SKM-1 treated with dmso at 0.1 percent for 144 hours (cell line): ENCODE data around the gene MTSS2.

Experiments used
- DNase-seq: peaks from one replicate; lab custom pipeline; 2025; ENCODE audit not compliant: unreplicated experiment; lab: John Stamatoyannopoulos, UW

Gene MTSS2

DNA sequence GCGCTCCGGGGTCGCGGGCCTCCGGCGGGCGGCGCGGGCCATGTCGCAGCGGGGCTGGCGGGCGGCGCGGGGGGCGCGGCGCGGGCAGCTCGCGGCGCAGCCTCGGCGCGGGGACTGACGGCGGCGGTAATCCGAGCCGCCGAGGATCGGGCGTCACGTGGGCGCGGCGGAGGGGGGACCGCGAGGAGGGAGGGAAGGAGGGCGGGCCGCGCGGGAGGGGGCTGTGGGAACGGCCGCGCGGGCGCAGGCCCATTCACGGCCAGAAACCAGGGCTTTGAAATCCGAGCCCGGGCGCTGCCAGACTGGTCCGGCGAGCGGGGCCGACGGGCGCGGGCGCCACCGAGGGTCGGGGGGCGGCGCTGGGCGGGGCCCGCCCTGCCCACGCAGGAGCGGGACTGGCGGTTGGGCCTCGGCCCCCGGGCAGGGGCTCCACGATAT, at the start of gene MTSS2:
TSS of gene MTSS2 (minus strand) at position 116 of the 438 bp plus-strand sequence. CDS start 262 bp downstream, outside the sequence.
- DNase-seq = no peak

DNA sequence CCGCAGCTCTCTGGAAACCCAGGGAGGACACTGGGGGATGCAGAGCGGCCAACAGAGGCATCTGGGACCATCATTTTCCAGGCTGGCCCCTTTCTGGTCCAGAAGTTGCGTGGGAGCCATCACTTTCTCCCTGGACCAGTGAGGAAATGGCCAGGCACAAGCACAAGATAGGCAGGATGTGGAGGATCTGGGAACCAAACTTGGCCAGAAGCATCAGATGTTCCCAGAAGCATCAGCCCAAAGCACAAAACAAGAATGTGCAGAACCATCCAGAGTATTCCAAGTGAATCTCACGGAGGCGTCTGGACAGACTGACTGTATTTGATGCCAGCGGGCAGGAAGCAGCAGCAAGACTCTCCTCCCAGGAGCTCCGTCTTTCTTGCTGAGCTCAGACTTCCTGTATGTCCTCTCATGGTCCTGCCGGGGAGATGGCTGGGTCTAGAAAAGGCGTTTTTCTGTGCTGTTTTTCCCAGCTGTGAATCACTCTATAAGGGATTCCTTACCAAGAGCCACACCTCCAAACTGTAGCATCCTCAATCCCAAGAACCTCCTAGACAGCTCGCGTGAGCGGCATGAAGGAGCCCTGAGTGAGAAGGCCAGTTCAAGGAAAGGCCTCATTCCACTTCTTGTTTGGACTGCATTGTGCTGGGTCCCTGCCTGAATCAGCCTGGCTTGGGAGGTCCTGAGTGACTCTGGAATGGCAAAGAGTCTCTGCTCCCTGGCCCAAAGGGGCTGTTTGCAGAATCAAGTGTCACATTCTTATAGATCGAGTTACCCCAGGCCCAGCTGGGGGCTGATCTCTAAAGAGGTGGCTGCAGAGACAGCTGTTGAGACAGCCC, 49.5 kb upstream of the MTSS2 start:
- DNase-seq = no peak

DNA sequence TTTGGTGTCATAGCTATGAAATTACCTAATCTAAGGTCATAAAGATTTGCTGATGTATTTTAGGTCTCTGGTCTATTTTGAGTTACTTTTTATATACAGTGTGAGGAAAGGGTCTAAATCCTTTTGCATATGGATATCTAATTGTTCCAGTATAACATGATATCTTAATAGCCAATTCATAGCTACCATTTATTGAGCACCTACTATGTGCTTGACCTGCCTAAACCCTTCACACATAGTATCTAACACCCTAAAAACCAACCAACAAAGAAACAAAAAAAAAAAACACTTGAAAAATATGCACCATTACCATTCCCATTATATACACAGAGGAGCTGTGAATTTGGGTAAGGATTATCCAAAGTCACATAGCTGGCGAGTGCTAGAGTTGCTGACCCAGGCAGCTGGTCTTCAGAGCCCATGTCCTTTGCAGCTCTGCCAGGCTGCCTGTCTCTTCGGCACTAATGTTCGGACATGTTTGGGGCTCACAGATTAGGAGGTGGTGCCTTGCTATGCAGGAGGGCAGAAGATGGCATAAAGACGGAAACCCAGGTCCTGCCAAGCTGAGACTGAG, 48.8 kb upstream of the MTSS2 start:
- no peak for DNase-seq

GRCh38 chr16:70730944-70731343, 45.1 kb upstream of the MTSS2 start:
- no peak for DNase-seq

DNA sequence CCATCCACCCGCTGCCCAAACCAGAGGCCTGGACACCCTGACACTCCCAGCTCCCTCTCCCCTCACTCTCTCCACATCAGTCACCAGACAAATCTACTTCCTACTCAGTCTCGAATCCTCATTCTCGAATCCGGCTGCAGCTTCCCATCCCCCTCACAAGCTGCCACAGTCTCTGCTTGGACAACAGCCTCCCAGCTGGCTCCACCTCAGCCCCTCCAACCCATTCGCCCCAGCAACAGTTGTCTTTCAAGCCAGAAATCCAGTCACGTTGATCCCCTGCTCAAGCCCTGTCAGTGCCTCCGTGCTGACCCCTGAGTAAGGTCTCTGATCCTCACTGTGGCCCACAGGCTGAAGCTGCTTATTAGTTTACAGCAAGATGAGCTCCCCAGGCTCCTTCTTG, 44.2 kb upstream of the MTSS2 start:
- no peak for DNase-seq

DNA sequence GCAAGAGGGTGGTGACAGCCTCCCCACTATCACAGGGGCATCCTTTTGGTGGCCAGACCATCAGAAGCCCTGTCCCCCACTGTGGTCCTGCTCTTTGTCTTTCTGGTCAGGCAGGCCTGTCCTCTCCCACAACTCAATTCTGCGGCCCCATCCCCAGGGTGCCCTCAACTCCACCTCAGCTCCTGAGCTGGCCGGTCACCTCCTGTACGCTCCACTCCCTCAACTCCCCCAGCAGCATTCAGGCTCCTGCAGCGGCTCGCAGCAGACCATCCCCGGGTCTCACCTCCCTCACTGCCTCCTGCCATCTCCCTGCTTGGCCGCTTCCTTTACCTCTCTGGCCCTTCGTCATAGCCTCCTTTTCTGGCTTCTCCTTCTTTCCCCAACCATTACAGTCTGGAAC, 43.4 kb upstream of the MTSS2 start:
- DNase-seq = no peak

DNA sequence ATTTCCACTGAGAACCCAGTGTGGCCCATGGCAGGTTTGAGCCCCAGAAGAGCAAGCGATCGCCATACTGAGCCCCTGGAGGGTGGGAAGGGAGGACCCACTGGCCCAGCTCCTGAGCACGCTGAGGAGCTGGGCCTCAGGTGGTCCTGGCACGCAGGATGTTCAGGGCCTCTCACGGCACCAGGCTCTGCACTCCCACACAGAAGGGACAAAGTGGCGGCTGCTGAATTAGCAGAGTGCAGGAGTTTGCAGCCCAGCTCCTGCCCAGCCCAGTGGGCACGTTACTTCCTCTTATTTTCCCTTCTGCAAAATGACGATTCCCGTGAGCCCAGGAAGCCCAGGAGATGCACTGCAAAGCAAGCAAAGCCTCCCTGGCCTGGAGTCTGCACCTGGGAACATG, 42.3 kb upstream of the MTSS2 start:
- DNase-seq = peak; percentile 4

- no peak for DNase-seq
Observed at GRCh38 chr16:70726892-70727361, 41.1 kb upstream of the MTSS2 start.

GRCh38 chr16:70725912-70726828, 40.3 kb upstream of the MTSS2 start:
- DNase-seq = no peak

- no peak for DNase-seq
Observed at GRCh38 chr16:70725024-70725911, 39.4 kb upstream of the MTSS2 start.

DNA sequence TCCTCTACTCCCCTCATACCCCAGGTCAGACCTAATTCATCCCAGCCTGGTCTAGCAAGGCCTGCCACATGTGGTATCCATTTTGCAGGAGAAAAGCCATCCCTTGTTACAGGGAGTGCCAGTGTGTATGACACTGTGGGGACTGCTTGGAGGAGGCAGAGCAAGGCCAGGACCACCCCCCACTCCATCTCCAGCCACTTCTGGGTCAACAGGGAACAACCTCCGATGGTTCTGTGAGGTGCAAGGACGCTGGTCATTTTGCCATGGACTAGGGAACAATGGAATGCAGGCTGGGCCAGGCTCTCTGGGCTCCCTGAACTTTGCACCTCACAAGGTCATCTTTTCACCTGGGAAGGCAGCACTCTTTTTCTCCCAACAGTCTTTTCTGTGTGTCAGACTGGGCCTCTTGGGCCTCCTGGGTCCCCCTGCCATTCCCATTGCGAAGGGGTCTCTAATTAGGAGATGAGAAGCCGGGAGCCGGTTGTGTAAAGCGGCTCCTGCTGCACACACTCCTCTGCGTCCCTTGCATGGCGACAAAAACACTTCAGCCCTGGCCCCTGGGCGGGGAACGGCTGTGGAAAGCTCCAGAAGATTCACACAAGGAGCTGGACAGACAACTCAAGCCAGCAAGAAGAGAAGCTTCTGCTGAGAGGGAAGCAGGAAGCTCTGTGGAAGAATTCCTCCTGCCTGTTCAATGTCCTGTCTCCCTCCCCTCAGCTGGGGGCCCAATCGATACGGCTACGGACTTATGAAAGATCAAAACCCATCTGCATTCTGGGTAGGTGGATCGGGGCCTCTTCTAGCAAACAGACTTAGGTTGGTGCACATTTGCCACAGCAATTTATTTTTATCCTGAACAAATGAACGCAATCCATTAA, 38.5 kb upstream of the MTSS2 start:
- no peak for DNase-seq

- no peak for DNase-seq
Observed at GRCh38 chr16:70723740-70724145, 37.9 kb upstream of the MTSS2 start.

- DNase-seq = no peak
Observed at GRCh38 chr16:70721202-70721963, 35.5 kb upstream of the MTSS2 start.

DNA sequence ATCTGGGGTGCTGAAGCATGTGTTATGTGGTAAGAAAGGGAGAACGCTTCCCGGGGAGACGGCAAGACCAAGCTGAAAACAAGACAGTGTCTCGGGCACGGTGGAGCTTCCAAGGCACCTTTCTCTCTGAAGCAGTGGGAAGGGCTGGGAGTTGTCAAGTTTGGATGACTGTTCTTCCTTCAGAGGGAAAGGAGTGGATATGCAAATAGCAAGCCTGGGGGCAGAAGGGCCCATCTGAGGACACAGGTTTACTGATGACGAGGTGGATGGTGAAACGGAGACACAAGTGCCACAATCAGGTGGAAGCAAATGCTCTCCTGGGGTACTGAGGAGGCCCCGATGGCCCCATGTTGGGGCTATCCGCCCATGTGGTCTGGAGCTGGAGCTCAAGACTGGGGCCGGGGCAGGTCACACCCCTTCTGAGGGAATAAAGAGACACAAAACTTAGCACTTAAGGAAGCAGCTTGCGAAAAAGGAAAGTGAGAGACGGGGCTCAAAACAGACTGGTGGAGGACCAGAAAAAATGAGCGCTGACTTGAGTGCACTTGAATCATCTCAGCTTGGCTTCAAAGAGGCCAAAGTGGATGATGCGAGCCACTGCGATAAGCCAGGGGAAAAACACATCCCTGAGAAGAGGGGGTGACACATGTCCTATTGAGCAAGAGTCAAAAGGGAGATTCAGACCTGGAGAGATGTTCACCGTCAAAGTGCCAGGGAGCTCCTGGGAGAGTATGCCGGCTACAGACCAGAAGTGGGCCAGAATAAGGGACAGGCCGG, 34.8 kb upstream of the MTSS2 start:
- no peak for DNase-seq

DNA sequence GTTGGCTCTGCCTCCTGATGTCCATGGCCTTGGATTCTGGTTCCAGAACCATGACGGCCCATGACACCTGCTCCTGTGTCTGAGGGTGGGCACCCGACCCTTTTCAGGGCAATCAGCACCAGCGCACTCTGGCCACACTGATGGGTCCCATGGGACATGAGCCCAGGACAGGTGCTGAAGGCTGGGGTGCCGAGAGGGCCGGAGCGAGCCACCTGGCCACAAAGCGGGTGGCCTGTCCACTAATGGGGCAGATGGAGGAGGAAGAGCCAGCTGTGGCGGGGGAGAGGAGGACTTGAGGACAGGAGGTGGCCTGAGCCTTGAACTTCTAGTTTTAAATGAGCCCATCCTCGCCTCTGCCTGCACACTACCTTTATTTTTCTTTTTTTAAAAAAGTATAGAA, 31.2 kb upstream of the MTSS2 start:
- DNase-seq = no peak

DNA sequence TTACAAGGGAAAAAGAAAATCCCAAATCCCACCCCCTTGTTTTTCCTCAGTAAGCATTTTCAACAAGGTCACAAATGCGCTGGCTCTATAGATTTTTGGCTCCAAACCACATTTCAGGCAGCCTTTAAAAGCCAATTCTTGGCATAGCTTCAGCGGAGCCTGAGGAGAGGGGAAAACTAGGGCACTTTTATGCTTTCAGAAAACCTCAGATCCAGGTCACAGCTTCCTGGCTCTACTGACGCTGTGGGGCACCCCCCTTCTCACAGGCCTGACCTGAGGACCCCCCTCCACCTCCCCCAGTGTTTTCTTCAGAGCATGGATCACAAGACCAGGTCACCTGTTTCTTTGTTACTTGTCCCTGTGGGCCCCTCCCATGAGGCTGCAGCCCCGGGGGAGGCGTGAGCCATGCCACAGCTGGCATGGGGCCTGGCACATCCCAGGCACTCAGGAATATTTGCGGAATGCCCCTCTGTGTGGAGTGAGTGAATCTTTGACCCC, 30.1 kb upstream of the MTSS2 start:
- DNase-seq = no peak

GRCh38 chr16:70715055-70715858, 29.4 kb upstream of the MTSS2 start:
- DNase-seq = no peak
